MV-4-11 (cell line): ENCODE results near the gene KYNU.
"Not testable (repeated sequence)": the region's sequence is repeated elsewhere in the genome, so short reads cannot be mapped to it uniquely, and the experiment has no call there.

Source experiments
- DNase-seq: peaks from one replicate; lab custom pipeline; 2025; lab: John Stamatoyannopoulos, UW

KYNU gene

GRCh38 chr2:143015656-143016055 lies 138.2 kb downstream of the KYNU start:
- DNase-seq: no peak

- DNase-seq: no peak
Observed at GRCh38 chr2:143026411-143027054, 149.1 kb downstream of the KYNU start.

GRCh38 chr2:143029141-143029540 lies 151.7 kb downstream of the KYNU start:
- no peak for DNase-seq

- DNase-seq: peak; percentile 94
Observed at GRCh38 chr2:143030127-143030526, 152.7 kb downstream of the KYNU start.

- DNase-seq: peak; percentile 88
Observed at GRCh38 chr2:143034292-143035074, 157.0 kb downstream of the KYNU start.

- no peak for DNase-seq
Observed at GRCh38 chr2:143051465-143051864, 174.0 kb downstream of the KYNU start.

GRCh38 chr2:143053437-143053836 lies 176.0 kb downstream of the KYNU start:
- not testable (repeated sequence) for DNase-seq

GRCh38 chr2:143056550-143056949 lies 179.1 kb downstream of the KYNU start:
- no peak for DNase-seq

GRCh38 chr2:143058851-143059250 lies 181.4 kb downstream of the KYNU start:
- DNase-seq: no peak

GRCh38 chr2:143063612-143064200 lies 186.2 kb downstream of the KYNU start:
- no peak for DNase-seq

GRCh38 chr2:143068094-143068493 lies 190.6 kb downstream of the KYNU start:
- DNase-seq: no peak

- peak; percentile 85 for DNase-seq
Observed at GRCh38 chr2:143068509-143068908, 191.0 kb downstream of the KYNU start.

- no peak for DNase-seq
Observed at GRCh38 chr2:143070704-143071103, 193.2 kb downstream of the KYNU start.

GRCh38 chr2:143071185-143071876 lies 193.9 kb downstream of the KYNU start:
- no peak for DNase-seq

GRCh38 chr2:143074913-143075312 lies 197.4 kb downstream of the KYNU start:
- DNase-seq: not testable (repeated sequence)

- no peak for DNase-seq
Observed at GRCh38 chr2:143075711-143076110, 198.2 kb downstream of the KYNU start.

GRCh38 chr2:143078104-143078503 lies 200.6 kb downstream of the KYNU start:
- no peak for DNase-seq

GRCh38 chr2:143081616-143082015 lies 204.2 kb downstream of the KYNU start:
- DNase-seq: no peak

GRCh38 chr2:143083636-143084035 lies 206.2 kb downstream of the KYNU start:
- DNase-seq: peak; percentile 70

- no peak for DNase-seq
Observed at GRCh38 chr2:143084462-143084861, 207.0 kb downstream of the KYNU start.

- no peak for DNase-seq
Observed at GRCh38 chr2:143085125-143085784, 207.8 kb downstream of the KYNU start.

GRCh38 chr2:143087033-143087432 lies 209.6 kb downstream of the KYNU start:
- DNase-seq: no peak
